ENCODE data around the gene SLC8A1.

SLC8A1 gene

GRCh38 chr2:40304340-40304739 is 147.6 kb downstream of the SLC8A1 start:
- no peaks in the 10 kb centered on the region for H3K4me1 ChIP-seq (ENCODE audit: control insufficient read depth in 1 of 2, insufficient read depth in 1 of 2, low read depth in 1 of 2, low read length in 1 of 2)

GRCh38 chr2:40303746-40304145 is 148.1 kb downstream of the SLC8A1 start:
- H3K4me1 ChIP-seq (ENCODE audit: control insufficient read depth in 1 of 2, insufficient read depth in 1 of 2, low read depth in 1 of 2, low read length in 1 of 2), result no peaks in the 10 kb centered on the region
- H3K27ac ChIP-seq, result no peak overlapping the region
- no peak for TF ChIP-seq CTCF (IDR thresholded peaks at IDR 0.05)
- H3K27me3 ChIP-seq, result no peaks in the 10 kb centered on the region
- H3K4me3 ChIP-seq (ENCODE audit: low read depth in 1 of 2, low read length in 1 of 2), result no peak overlapping the region
- no peaks in the 10 kb centered on the region for H3K9me3 ChIP-seq
- no peaks in the 10 kb centered on the region for H3K36me3 ChIP-seq

More at GRCh38 chr2:40304340-40304739, 147.6 kb downstream of the SLC8A1 start:
- no peaks in the 10 kb centered on the region for H3K27me3 ChIP-seq
- no peaks in the 10 kb centered on the region for H3K36me3 ChIP-seq
- TF ChIP-seq CTCF (IDR thresholded peaks at IDR 0.05), result no peak
- H3K9me3 ChIP-seq, result no peaks in the 10 kb centered on the region
- H3K4me3 ChIP-seq (ENCODE audit: low read depth in 1 of 2, low read length in 1 of 2), result no peak overlapping the region
- H3K27ac ChIP-seq, result no peak overlapping the region

- Histone ChIP-seq H3K9me3 (no peaks in the 10 kb centered on the region), H3K4me3 (ENCODE audit: low read depth in 1 of 2, low read length in 1 of 2) (no peak overlapping the region)
- TF ChIP-seq CTCF (IDR thresholded peaks at IDR 0.05), result no peak
Measured at GRCh38 chr2:40302751-40303325, 149.1 kb downstream of the SLC8A1 start.

GRCh38 chr2:40300391-40300790 is 151.5 kb downstream of the SLC8A1 start:
- Histone ChIP-seq H3K27me3 (no peaks in the 10 kb centered on the region), H3K4me1 (ENCODE audit: control insufficient read depth in 1 of 2, insufficient read depth in 1 of 2, low read depth in 1 of 2, low read length in 1 of 2) (no peaks in the 10 kb centered on the region), H3K36me3 (no peaks in the 10 kb centered on the region), H3K27ac (no peak overlapping the region), H3K9me3 (no peaks in the 10 kb centered on the region), H3K4me3 (ENCODE audit: low read depth in 1 of 2, low read length in 1 of 2) (no peak overlapping the region)
- TF ChIP-seq CTCF (IDR thresholded peaks at IDR 0.05), result no peak

More at GRCh38 chr2:40302751-40303325, 149.1 kb downstream of the SLC8A1 start:
- Histone ChIP-seq H3K4me1 (ENCODE audit: control insufficient read depth in 1 of 2, insufficient read depth in 1 of 2, low read depth in 1 of 2, low read length in 1 of 2) (no peaks in the 10 kb centered on the region), H3K36me3 (no peaks in the 10 kb centered on the region), H3K27ac (no peak overlapping the region), H3K27me3 (no peaks in the 10 kb centered on the region)

- Histone ChIP-seq H3K27me3 (no peaks in the 10 kb centered on the region), H3K4me3 (ENCODE audit: low read depth in 1 of 2, low read length in 1 of 2) (no peak overlapping the region), H3K27ac (no peak overlapping the region), H3K9me3 (no peaks in the 10 kb centered on the region), H3K36me3 (no peaks in the 10 kb centered on the region), H3K4me1 (ENCODE audit: control insufficient read depth in 1 of 2, insufficient read depth in 1 of 2, low read depth in 1 of 2, low read length in 1 of 2) (no peaks in the 10 kb centered on the region)
- no peak for TF ChIP-seq CTCF (IDR thresholded peaks at IDR 0.05)
Measured at GRCh38 chr2:40299781-40300180, 152.1 kb downstream of the SLC8A1 start.
